Transverse colon (tissue), 4 donors: ENCODE results near the gene HECW1. TPM values are rescaled to one million over a fixed set of nuclear protein-coding genes. Genes with fewer than 3 reads are reported as not detected.

ENCODE experiments used
- DNase-seq: peaks from one replicate; pipeline ENCODE4 v3.0.0-alpha.2; 2019
- H3K27ac ChIP-seq, 4 donors: fragments of 200-600 bp; sonication (generic); 2 replicates each; pipeline ENCODE4 v1.5.1; 2016 to 2018; ENCODE audit warnings: inconsistent platforms in 4 of 4
- H3K27me3 ChIP-seq: fragments of 200-600 bp; sonication (generic); 2 replicates; pipeline ENCODE4 v1.5.1; 2017; ENCODE audit warnings: inconsistent platforms
- H3K36me3 ChIP-seq, 4 donors: fragments of 200-600 bp; sonication (generic); 2 replicates each; pipeline ENCODE4 v1.5.1; 2017 to 2019; ENCODE audit warnings: inconsistent platforms in 4 of 4
- H3K4me1 ChIP-seq, 4 donors: fragments of 200-600 bp; sonication (generic); 2 replicates each; pipeline ENCODE4 v1.5.1; 2017 to 2020; ENCODE audit warnings: inconsistent platforms in 4 of 4
- H3K4me3 ChIP-seq, 4 donors: fragments of 200-600 bp; sonication (generic); 1 replicate in 1 of 4; 2 replicates in 3 of 4; pipeline versions ENCODE4 v1.5.1 to v1.6.1; 2017 to 2019; ENCODE audit warnings: inconsistent platforms in 4 of 4
- H3K9me3 ChIP-seq, 2 donors: fragments of 200-600 bp; sonication (generic); 2 replicates each; pipeline ENCODE4 v1.5.1; 2017 to 2019; ENCODE audit warnings: inconsistent platforms in 2 of 2
- EP300 ChIP-seq: sonication (generic); formaldehyde crosslinking; IDR thresholded peaks from one replicate; pipeline ENCODE4 v1.6.1; 2017; ENCODE audit warnings: antibody characterized with exemption, low read depth
- POLR2A ChIP-seq: fragments of 450-650 bp; IDR thresholded peaks from one replicate; pipeline ENCODE4 v1.6.1; 2016; ENCODE audit warnings: antibody characterized with exemption, mild to moderate bottlenecking, moderate library complexity
- POLR2AphosphoS5 ChIP-seq, 3 donors: sonication (generic); formaldehyde crosslinking; IDR thresholded peaks; one replicate each; pipeline ENCODE4 v1.6.1; 2016; ENCODE audit warnings: antibody characterized with exemption in 3 of 3
- WGBS, 2 donors: methylation state at CpG; one replicate each; pipeline ENCODE4 v1.1.5; 2018; ENCODE audit warnings: low coverage in 1 of 2; 5-methylcytosine and 5-hydroxymethylcytosine counted together
- in situ Hi-C, 4 donors: fragments of 200-750 bp; cut with MboI; loops; one replicate each; pipeline versions ENCODE4 v1.15.0 to v1.15.1; 2017; ENCODE audit warnings: low sequenced_read_pairs in 3 of 4, low pct_ligation_motif_present in 1 of 4, low pct_unique_long_range_greater_than_20kb in 1 of 4
- intact Hi-C: fragments of 100-400 bp; cut with DNase I; formaldehyde crosslinking; loops from one replicate; pipeline ENCODE4 v1.15.1; 2023; ENCODE audit warnings: low total_unique reads
- total RNA-seq, 4 donors: library from RNA; depleted of rRNA; stranded (reverse); fragments of >200 nt; gene quantifications; one replicate each; pipeline ENCODE4 v1.1.0, GENCODE V29; 2016
- TF ChIP-seq, protein P1 (sequence below), 5 experiments: fragments of 200-600 bp in 3 of 5; fragments of 450-650 bp in 2 of 5; sonication (generic) in 3 of 5; IDR thresholded peaks; 1 replicate in 2 of 5; 2 replicates in 3 of 5; pipeline ENCODE4 v1.5.1; 2016 to 2017; ENCODE audit warnings: antibody characterized with exemption in 5 of 5, inconsistent platforms in 3 of 5, mild to moderate bottlenecking in 2 of 5, moderate library complexity in 1 of 5

The HECW1 gene
- total RNA-seq, 4 donors from 2014 or later, result 1.1 to 1.4 TPM; not detected in 2

DNA sequence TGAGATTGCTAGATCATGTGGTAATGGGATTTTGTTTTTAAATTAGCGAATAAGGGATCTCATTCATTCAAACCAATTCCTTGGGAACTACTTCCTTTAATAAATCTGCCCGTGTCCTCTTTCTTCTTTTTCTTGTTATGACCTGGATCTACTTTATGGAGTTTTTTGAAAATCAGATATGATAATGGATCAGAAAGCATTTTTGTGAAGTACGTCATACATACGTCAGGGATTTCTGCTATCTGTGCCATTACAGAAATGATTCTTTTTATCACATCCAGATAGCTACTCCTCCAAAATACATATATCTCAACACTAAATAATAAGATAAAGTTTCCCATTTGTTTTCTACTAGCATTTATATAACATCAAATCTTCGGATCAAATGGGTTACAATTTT is 430.3 kb downstream of the HECW1 start:
- no peak for TF ChIP-seq POLR2A
- TF ChIP-seq POLR2AphosphoS5 (IDR thresholded peaks at IDR 0.05), result no peak
- no peak for TF ChIP-seq EP300
- TF ChIP-seq, protein P1, sequence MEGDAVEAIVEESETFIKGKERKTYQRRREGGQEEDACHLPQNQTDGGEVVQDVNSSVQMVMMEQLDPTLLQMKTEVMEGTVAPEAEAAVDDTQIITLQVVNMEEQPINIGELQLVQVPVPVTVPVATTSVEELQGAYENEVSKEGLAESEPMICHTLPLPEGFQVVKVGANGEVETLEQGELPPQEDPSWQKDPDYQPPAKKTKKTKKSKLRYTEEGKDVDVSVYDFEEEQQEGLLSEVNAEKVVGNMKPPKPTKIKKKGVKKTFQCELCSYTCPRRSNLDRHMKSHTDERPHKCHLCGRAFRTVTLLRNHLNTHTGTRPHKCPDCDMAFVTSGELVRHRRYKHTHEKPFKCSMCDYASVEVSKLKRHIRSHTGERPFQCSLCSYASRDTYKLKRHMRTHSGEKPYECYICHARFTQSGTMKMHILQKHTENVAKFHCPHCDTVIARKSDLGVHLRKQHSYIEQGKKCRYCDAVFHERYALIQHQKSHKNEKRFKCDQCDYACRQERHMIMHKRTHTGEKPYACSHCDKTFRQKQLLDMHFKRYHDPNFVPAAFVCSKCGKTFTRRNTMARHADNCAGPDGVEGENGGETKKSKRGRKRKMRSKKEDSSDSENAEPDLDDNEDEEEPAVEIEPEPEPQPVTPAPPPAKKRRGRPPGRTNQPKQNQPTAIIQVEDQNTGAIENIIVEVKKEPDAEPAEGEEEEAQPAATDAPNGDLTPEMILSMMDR (IDR thresholded peaks at IDR 0.05), result no peak
- H3K36me3 ChIP-seq, result no peaks in the 10 kb centered on the region
- 77 to 82% methylated on average over 5 of the region's 5 CpGs for WGBS, 2 donors
- H3K27me3 ChIP-seq, result no peaks in the 10 kb centered on the region
- no peaks in the 10 kb centered on the region for H3K4me1 ChIP-seq
- no peak overlapping the region for H3K27ac ChIP-seq
- H3K4me3 ChIP-seq, result no peak overlapping the region
- in situ Hi-C loops (no loop called here), intact Hi-C loops (no loop called here)
- H3K9me3 ChIP-seq, result peaks cover 0 to 3% of the 10 kb centered on the region in 2 donors
- no peak for DNase-seq

DNA sequence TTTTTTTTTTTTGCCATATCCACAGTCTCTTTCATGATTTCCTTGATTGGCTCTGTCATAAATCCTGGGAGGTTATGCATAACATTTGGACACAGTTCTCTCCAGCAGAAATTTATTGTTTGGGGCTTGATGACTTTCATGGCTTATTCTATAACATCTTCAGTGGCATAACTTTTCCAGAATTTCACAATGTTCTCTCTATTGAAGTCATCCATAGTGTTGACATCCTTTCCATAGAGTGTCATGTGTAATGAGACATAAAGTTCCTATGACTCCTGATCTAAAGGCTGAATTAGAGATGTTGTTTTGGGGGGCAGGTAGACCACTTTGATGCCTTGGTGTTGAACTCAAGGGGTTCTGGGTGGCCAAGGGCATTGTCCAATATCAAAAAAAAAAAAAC is 433.8 kb downstream of the HECW1 start:
- H3K4me1 ChIP-seq, result no peaks in the 10 kb centered on the region
- no peak overlapping the region for H3K4me3 ChIP-seq
- DNase-seq, result no peak
- no peaks in the 10 kb centered on the region for H3K36me3 ChIP-seq
- intact Hi-C loops (no loop called here), in situ Hi-C loops (no loop called here)
- no peaks in the 10 kb centered on the region for H3K27me3 ChIP-seq
- H3K27ac ChIP-seq, result no peak overlapping the region
- H3K9me3 ChIP-seq, result peaks cover 0 to 3% of the 10 kb centered on the region in 2 donors
- TF ChIP-seq POLR2AphosphoS5 (IDR thresholded peaks at IDR 0.05), result no peak
- no peak for TF ChIP-seq POLR2A
- TF ChIP-seq, protein P1 (IDR thresholded peaks at IDR 0.05), result no peak
- no peak for TF ChIP-seq EP300

DNA sequence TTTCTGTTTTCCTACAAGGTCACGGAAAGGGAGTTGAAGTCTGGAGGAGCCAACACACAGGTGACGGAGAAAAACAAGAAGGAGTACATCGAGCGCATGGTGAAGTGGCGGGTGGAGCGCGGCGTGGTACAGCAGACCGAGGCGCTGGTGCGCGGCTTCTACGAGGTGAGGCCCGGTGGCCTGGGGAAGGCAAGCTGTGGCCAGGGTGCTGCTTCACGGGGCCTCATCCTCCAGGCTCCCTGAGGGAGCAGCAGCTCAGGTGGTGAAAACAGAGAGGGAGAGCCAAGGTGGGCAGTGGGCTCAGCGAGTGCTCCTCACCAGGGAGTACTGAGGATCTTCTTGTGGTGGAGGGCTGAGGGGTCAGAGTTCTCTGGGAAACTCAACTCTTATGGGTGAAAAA is 438.0 kb downstream of the HECW1 start:
- intact Hi-C loops (no loop called here), in situ Hi-C loops (loop anchor here in 1 of 4 donors (25.0 kb wide), 1 partner anchor 287 kb away; no protein-coding TSS in a partner anchor)
- 94% methylated on average over 16 of the region's 16 CpGs; no CpG with 5 or more reads in 1 of the 2 donors for WGBS, 2 donors
- TF ChIP-seq POLR2A (no peak), POLR2AphosphoS5 (IDR thresholded peaks at IDR 0.05) (no peak), EP300 (no peak)
- TF ChIP-seq, protein P1 (IDR thresholded peaks at IDR 0.05), result no peak
- Histone ChIP-seq H3K4me1 (no peaks in the 10 kb centered on the region), H3K27me3 (no peaks in the 10 kb centered on the region), H3K4me3 (no peak overlapping the region), H3K27ac (no peak overlapping the region), H3K36me3 (no peaks in the 10 kb centered on the region), H3K9me3 (peaks cover 0 to 3% of the 10 kb centered on the region in 2 donors)
- no peak for DNase-seq

DNA sequence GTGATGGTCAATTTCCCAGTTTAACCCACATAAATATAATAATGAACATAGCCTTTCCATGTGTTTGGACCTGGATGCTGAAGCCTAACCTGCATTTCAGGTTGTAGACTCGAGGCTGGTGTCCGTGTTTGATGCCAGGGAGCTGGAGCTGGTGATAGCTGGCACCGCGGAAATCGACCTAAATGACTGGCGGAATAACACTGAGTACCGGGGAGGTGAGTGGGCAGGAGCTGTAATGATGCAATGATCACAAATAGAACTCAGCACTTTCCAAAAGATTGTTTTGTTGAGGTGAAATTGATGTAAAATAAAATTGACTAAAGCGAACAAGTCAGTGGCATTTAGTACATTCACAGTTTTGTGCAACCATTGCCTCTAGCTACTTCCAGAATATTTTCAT is 439.7 kb downstream of the HECW1 start:
- 83 to 85% methylated on average over 8 of the region's 8 CpGs for WGBS, 2 donors
- in situ Hi-C loops, result loop anchor here in 1 of 4 donors (25.0 kb wide), 1 partner anchor 285 kb away; no protein-coding TSS in a partner anchor
- H3K9me3 ChIP-seq, result peaks cover 0 to under 1% of the 10 kb centered on the region in 2 donors
- no peak overlapping the region for H3K27ac ChIP-seq
- intact Hi-C loops, result no loop called here
- no peaks in the 10 kb centered on the region for H3K36me3 ChIP-seq
- H3K27me3 ChIP-seq, result no peaks in the 10 kb centered on the region
- H3K4me3 ChIP-seq, result no peak overlapping the region
- no peaks in the 10 kb centered on the region for H3K4me1 ChIP-seq
- TF ChIP-seq, protein P1 (IDR thresholded peaks at IDR 0.05), result no peak
- TF ChIP-seq POLR2A, result no peak
- no peak for TF ChIP-seq EP300
- no peak for TF ChIP-seq POLR2AphosphoS5 (IDR thresholded peaks at IDR 0.05)
- DNase-seq, result no peak
